NCI-H460 (cell line): Measurements from ENCODE around the gene MGRN1. TPM values are rescaled to one million over a fixed set of nuclear protein-coding genes. Genes with fewer than 3 reads are reported as not detected.

Experiments used
- DNase-seq: peaks from one replicate; pipeline ENCODE4 v3.0.0-alpha.2; 2016; ENCODE audit warnings: low read depth; ENCODE audit errors: extremely low read depth
- polyA plus RNA-seq: library from polyadenylated mRNA; depleted of rRNA; stranded (reverse); fragments of >200 nt; gene quantifications from 2 replicates; pipeline ENCODE4 v1.2.3, GENCODE V29; 2014; cell fraction: nucleus; rRNA removed
- total RNA-seq: library from RNA; depleted of rRNA; stranded (reverse); fragments of >200 nt; shearing (Covaris generic); gene quantifications from 2 replicates; pipeline ENCODE4 v1.2.3, GENCODE V29; 2014; rRNA removed

MGRN1 gene
- total RNA-seq: 13.6 and 15.3 TPM in 2 replicates
- 19.4 and 30.6 TPM in 2 replicates for polyA plus RNA-seq

DNA sequence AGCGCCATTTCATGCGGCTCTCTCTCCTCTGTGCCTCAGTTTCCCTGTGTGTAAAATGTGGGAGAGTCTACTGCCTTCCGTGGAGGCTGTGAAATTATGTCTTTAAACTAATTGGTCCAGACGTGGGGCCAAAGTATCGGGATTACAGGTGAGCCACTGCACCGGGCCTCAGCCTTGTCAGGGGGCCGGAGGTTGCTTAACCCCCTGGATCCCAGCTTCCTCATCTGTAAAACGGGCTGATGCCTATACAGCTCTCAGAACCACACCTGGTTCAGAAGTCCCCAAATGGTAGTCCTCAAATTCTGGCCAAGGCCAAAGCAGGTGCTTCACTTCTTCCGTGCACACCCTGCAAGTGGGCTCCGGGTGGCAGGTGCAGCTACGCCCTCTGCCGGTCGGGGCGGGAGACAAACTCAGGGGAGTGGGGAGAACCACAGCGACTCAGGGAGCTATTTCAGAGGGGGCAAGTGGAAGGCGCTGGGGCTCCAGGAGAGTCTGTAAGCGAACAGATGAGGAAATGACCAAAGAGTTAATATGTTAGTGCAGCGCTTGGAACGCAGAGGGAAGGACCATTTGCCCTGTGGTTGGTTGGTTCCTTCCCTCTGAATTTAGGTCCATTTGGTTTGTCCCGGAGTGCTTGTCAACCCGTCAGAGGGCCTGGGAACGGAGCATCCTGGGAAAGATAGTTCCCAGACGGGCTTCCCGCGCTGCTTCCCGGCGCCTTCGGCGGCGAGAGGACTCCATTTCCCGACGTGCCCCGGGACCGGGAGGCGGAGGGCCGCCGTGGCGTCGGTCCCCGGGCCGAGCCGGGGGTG, at the start of gene MGRN1:
MGRN1 (plus strand) TSS at position 812 of the 812 bp plus-strand sequence. CDS start 135 bp downstream, outside the sequence.
- peak; percentile 96 for DNase-seq

DNA sequence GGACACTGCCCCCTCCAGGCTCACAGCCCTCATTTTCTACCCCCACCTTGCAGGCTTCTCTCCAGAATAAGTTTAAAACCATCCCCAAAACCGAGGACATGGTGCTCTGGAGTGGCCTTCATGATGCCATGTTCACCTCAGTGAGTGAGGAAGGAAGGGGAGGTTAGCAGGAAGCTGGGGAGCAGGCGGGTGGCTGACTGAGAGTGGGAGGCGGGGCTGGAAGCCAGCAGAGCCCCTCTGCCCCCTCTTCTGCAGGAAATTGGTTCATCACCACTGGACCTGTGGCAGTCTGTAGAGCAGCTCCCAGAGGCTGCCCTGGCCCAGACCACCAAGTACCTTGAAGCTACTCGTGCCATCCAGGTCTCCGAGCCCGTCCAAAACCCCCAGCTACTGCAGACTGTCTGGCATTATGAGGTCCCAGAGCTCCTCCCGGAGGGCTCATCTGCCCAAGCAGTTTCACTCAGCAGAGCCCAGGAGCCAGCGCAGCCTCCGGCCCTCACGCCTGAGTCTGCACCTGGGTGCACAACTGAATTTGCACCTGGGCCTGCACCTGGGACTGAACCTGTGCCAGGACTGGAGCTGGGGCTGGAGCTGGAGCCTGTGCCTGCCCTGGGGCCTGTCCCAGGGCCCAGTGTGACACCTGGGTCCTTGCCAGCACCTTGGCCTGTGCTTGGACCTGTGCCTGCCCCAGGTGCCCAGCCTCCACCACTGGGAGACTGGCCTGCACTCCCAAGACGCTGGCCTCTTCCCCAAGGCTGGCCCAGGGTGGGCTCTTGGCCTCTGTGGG, 49.5 kb upstream of the MGRN1 start:
- no peak for DNase-seq

DNA sequence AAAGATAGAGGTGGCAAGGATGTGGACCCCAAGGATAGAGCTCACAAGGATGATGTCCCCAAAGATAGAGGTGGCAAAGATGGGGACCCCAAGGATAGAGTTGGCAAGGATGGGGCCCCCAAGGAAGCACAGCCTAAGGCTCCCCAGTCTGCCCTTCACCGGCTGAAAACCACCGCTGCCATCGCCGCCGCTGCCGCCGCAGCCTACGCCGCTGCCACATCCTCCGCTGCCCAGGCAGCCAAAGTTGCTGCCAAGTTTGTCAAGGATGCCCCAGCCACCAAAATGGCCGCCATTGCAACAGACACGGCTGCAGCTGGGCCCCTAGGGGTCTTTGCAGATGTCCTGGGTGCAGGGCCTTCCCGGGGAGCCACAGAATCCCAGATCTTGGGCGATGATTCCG, 48.6 kb upstream of the MGRN1 start:
- DNase-seq: no peak

DNA sequence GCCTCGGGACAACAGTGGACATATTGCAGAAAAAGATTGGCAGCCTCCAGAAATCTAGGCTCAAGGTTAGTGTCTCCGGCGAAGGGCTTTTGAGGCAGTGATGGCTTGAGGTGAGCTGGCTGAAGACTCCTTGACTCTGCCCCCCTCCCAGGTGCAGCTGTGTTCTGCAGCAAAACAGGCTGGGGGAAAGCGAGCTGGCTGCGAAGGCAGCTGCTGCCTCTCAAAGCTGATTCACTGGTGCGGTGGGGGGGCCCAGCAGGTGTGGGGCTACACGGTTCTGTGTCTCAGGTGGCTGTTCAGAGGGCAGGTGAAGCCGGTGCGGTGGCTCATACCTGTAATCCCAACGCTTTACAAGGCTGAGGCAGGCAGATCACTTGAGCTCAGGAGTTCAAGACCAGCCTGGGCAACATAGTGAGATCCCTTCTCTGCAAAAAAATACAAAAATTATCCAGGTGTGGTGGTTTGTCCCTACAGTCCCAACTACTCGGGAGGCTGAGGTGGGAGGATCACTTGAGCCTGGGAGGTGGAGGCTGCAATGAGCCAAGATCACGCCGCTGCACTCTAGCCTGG, 45.6 kb upstream of the MGRN1 start:
- no peak for DNase-seq

DNA sequence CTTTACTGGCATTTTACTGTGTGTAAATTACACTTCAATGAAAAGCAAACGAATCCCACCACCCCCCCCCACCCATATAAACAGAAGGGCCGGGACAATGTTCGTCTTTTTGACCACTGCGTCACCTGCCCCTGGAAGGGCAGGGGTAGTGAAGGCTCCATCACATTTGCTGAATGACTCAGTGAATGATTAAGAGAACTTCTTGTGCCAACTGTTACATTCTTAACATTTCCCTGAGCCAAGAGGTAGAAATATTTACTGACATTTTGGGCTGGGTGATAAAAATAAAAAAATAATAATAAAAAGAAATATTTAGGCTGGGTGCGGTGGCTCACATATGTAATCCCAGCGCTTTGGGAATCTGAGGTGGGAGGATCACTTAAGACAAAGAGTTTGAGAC, 44.4 kb upstream of the MGRN1 start:
- no peak for DNase-seq

DNA sequence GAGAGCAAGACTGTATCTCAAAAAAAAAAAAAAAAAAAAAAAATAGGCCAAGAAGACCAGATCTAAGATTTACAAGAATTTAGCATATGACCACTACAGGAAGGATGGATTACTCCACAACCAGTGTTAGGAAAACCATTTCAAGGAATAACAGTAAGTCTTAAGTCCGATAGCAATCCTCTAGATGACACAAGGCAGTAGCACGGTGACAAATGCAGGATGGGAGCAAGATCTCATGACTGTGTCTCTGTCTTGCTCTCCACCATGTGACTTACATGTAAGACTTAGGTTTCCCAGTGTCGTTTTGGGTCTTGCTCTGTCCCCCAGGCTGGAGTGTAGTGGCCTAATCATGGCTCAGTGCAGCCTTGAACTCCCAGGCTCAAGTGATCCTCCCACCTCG, 40.7 kb upstream of the MGRN1 start:
- no peak for DNase-seq

DNA sequence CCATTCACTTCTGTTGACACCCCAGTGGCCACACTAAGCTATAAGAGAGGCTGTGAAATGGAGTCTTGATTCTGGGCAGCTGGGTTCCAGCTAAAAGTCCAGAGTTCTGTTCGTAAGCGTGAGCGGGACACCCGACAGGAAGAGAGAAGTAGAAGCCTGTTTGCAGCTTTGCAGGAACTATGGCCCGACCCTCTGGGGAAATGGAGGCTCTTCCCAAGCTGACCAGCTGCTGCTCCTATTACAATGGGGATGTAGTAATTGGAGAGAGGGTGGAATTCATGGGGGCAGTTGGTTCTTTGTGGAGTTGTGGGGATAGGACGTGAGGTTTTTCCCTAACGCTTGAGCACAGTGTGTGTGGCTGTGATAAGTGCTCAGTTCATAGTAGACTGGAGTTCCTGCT, 38.3 kb upstream of the MGRN1 start:
- DNase-seq: no peak

DNA sequence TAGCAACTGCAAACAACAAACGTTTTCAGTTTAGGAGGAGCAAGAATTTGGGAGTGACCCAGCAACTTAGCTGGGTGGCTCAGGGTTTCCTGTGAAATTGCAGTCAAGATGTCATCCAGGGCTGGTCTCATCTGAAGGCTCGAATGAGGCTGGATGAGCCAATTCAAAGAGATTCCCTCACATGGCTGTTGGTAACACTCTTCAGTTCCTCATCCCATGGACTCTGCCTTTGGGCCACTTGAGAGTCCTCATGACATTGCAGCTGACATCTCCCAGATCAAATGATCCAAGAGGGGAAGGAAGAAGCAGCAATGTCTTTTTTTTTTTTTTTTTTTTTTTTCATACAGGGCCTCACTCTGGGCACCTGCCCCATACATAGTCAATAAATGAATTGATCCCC, 36.2 kb upstream of the MGRN1 start:
- DNase-seq: no peak

DNA sequence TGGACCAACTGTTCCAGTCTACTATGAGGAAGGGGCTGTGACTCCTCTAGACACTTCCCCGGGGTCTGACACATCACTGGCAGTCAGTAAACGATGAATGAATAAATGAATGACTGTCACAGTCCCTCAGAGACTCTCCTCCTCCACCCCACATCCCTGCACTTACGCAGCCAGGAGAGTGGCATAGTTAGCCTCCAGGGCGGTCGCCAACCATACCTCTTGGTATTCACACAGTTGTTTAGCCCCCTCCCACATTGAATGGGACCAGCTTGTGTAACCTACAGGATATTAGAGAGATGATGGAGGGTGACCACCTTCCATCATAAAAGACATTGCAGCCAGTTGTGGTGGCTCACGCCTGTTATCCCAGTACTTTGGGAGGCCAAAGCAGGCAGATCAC, 35.7 kb upstream of the MGRN1 start:
- no peak for DNase-seq

DNA sequence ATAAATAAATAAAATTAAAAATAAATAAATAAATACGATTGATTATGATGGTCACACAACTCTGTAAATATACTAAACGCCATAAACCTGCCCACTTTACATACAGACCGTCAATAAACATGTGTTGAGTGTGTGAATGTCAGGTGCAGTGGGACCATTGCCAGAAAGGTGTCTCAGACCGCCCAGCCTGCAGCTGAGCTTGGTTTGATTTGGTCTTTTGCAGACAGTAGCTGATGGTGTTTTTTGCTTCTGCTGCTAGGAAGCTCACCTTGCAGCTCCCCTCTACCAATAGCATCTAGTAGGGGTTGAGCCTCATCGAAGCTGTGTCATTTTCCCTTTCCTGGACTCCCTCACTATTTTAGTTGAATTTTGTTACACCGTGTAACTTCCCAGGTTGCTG, 33.4 kb upstream of the MGRN1 start:
- DNase-seq: no peak

DNA sequence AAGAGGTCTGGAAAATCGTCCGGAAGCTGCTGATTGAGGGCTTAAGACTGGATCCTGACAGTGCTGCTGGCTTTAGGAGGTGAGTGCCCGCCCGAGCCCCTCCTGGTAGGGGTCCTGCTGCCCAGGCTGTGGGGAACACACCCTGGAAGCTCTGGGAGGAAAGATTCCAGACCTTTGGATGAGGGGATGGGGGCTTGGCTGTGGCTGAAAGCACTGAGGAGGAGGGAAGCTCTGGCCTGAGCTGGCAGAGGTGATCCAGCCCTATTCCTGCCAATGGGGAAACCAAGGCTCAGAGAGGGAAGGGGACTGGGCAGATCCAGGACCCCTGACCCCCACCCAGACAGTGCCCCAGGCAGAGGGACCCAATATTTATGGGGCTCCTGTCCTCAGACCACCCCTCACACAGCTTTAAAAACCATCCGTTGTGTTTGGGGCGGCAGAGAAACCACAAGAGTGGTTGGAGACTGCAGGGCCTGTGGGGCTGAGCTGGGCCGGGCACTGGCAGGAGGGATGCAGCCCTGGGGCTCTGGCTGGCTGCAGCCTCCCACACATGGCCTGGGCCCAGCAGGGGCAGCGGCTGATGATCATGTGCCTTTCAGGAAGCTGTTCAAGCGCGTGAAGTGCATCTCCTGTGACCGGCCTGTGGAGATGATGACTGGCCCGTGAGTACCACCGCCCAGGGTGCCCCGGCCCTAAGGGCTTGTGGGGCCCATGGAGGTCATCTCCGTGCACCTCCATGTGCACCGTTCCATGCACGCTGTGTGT, 32.7 kb upstream of the MGRN1 start:
- DNase-seq: no peak

DNA sequence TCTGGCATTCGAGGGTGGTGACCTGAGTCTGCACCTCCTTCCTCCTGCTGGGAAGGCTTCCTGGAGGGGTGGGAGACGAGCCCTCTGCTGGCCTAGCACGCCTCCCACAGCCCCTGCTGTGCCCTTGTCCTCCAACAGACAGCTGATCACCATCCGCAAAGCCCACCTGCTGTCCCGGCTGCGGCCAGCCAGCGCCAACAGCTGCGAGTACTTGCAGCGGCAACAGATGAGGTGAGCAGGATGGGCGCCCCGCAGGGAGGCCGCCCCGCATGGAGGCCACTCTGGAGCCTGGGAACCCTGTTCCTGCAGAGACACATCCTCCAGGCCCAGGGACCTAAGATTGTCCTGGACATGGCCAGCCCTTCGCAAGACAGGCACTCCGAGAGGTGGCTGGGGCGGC, 31.5 kb upstream of the MGRN1 start:
- DNase-seq: no peak

DNA sequence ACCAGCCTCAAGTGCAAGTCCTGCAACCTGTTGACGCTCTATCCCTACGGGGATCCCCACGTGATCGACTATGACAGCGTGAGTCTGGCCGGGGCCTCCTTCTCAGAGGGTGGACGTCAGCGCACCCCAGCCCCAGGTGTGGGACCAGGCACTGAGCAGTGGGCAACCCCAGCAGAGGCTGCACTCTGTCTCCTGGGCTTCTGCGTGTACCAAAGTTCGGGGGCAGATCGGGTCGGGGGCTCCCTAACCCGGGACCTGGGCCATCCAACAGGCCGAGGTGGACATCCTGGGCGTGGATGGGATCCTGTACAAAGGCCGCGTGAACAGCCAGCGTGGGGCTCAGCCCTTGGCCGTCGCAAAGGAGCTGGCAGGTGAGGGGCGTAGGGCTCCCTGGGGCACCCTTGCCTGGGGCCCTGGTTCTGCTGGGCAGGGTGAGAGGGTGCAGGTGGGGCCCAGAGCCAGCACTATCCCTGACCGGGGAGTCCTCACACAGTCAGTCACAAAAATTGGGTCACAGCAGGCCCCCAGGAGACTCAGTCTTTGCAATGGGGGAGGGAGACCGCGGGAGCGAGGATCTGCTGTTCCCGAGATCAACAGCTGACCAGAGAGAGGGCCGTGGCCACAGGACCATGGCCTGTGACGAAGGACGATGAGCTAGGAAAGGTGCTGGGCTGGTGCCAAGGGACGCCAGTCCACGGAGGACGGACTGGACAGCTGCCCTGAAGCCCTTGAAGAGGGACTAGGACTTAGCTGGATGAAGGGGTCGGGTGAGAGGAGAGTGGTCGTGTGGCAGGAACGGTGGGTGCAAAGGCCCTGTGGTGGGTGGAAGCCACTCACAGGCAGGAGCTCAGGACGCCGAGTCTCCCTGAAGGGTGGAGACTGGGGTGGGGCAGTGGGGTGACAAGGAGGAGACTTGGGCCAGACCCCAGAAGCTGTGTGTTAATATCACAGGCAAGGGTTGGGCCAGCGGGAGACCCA, 29.9 kb upstream of the MGRN1 start:
- no peak for DNase-seq

DNA sequence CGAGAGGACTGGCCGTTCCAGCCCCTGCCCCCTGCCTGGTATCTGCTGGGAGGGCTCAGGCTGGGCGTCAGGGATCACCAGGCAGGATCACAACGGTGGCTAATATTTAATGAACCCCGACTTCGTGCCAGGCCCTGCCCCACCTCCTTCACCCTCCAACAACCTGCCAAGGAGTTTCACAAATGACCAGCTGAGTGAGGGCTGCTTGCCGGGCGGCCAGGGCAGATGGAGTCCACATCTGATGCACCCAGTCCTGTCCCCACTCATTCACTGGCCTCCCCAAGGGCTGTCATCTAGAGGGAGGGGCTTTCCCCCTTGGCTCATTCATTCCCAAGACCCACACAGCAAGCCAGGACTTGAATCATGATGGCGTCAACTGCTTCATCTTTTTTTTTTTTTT, 27.5 kb upstream of the MGRN1 start:
- no peak for DNase-seq

DNA sequence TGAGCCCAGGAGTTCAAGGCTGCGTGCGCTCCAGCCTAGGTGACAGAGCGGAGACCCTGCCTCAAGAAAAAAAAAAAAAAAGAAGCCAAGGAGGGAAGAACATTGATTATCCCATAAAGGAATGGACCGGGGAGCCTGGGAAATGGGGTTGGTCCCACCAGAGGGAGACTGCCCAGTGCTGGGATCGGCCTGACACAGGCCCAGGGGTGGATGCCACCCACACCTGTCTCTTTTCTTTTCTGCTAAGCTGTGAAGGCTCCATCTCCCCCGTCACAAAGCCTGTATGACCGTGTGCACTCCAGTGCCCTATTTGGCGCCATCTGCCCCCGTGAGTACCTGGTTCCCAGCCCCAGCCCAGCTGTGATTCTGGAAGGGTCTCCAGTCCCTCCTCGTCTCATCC, 25.6 kb upstream of the MGRN1 start:
- DNase-seq: no peak

DNA sequence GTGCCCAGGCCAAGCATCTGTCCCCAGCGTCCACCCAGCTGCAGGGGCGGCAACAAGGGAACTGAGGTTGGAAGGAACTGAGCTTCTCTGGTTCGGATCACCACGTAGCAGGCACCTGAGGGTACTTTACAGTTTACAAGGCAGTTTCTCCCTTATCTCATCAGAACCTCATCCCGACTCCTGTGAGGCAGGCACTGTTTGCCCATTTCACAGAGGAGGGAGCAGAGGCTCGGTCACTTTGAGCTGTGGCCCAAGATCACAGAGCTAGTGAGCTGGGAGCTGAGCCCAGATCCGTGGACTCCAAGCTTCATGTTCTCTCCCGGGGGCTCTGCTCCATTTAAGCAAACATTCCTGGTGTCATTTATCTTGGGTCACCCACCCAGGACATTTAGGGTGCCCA, 25.1 kb upstream of the MGRN1 start:
- no peak for DNase-seq

DNA sequence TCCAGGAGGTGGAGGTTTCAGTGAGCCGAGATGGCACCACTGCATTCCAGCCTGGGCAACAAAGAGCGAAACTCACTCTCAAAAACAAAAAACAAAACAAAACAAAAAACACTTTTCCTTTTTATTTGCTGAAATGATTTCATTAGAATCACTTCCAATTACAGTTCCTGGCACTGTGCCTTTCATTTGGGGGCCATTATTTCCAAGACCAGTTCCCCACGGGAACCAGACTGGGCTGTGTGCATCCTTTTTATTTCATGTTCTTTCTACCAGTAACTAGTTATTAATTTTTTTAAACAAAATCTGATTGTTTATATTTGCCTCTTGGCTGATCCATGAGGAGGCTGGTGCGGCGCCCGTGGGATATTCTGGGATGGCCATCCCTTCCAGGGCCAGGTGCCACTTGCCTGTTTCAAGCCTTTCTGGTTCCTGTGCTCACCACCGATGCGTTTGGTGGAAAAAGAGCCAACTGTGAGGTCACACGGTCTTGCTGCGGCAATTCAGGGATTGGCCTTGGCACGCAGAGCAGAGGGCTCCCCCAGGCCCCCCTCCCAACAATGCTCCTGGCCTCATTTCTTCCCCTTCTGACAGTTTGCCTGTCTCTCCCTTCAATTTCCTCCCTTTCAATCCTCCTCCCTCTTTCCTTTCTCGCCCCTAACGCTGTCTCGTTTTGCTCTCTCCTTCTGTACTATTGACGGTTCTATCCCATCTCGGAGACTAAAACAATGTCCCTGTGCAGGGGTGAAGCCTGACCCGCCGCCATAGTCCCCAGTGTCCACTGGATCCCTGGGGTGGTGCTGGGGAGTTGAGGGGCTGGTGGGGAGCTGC, 23.4 kb upstream of the MGRN1 start:
- DNase-seq: no peak

DNA sequence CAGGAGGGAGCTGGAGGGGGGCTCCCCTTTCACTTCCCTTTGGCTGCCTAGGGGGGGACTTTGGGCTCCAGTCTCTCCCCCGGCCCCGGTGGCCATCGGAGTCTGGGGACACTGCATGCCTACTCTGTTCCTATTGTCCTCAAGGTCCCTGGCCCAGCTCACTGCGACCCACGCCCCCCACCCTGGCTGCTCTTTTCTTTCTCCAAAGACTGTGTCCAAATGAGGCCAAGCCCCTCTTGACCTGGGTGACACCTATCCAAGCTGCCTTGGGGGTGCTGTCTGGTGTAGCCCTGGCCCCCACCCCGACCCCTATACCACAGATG, 22.8 kb upstream of the MGRN1 start:
- DNase-seq: no peak

DNA sequence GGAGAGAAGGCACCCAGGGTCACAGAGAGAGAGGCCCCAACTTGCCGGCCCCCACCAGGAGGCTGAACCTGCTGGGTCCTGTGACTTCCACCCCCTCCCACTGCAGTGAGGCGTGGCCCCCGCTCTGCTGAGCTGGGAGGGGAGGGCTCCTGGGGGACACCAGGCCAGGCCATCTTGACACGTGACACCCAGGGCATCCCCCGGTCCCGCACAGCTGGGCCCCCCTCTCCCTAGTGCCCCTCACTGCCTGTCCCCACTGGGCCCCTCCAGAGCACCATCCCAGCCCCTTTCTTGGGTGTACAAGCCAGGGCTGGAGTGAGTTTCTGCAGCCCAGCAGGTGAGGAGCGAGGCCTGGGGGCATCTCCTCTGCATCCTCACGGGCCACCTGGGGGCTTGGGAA, 22.3 kb upstream of the MGRN1 start:
- no peak for DNase-seq
